WTC11 (cell line): Measurements from ENCODE around the gene PRPF6. TPM values are rescaled to one million over a fixed set of nuclear protein-coding genes. Genes with fewer than 3 reads are reported as not detected.

Source experiments
- ARID4B ChIP-seq: sonication (generic); formaldehyde crosslinking; IDR thresholded peaks from 2 replicates; pipeline ENCODE4 v1.8.0; 2023; ENCODE audit warnings: missing genetic modification reagents, mild to moderate bottlenecking, borderline replicate concordance
- CREM ChIP-seq: sonication (generic); formaldehyde crosslinking; IDR thresholded peaks from 2 replicates; pipeline ENCODE4 v1.8.1; 2022; ENCODE audit warnings: mild to moderate bottlenecking, missing genetic modification reagents, moderate library complexity
- ETV6 ChIP-seq: sonication (generic); formaldehyde crosslinking; IDR thresholded peaks from 2 replicates; pipeline ENCODE4 v1.8.1; 2022; ENCODE audit warnings: mild to moderate bottlenecking, missing genetic modification reagents
- GRHL2 ChIP-seq: fragments of 250-450 bp; sonication (Bioruptor Pico); IDR thresholded peaks from 2 replicates; pipeline ENCODE4 v1.8.0; 2022; ENCODE audit warnings: mild to moderate bottlenecking, moderate library complexity; ENCODE audit not compliant: insufficient replicate concordance, severe bottlenecking
- IRF1 ChIP-seq: sonication (generic); formaldehyde crosslinking; IDR thresholded peaks from 2 replicates; pipeline ENCODE4 v1.8.0; 2023; ENCODE audit warnings: missing genetic modification reagents
- JAZF1 ChIP-seq: fragments of 250-450 bp; sonication (Bioruptor Pico); IDR thresholded peaks from 2 replicates; pipeline ENCODE4 v1.9.0; 2021; ENCODE audit warnings: moderate library complexity, mild to moderate bottlenecking, inconsistent platforms
- JUN ChIP-seq: sonication (generic); formaldehyde crosslinking; IDR thresholded peaks from 2 replicates; pipeline ENCODE4 v1.8.0; 2023; ENCODE audit warnings: mild to moderate bottlenecking, missing genetic modification reagents
- KAT7 ChIP-seq: sonication (generic); formaldehyde crosslinking; IDR thresholded peaks from 2 replicates; pipeline ENCODE4 v1.8.1; 2023; ENCODE audit warnings: missing genetic modification reagents, mild to moderate bottlenecking, borderline replicate concordance
- MAX ChIP-seq: sonication (generic); formaldehyde crosslinking; IDR thresholded peaks from 2 replicates; pipeline ENCODE4 v1.8.0; 2022; ENCODE audit warnings: mild to moderate bottlenecking, missing genetic modification reagents
- MYBL2 ChIP-seq: sonication (generic); formaldehyde crosslinking; IDR thresholded peaks from 2 replicates; pipeline ENCODE4 v1.8.1; 2023; ENCODE audit warnings: mild to moderate bottlenecking, moderate library complexity, missing genetic modification reagents
- NR1H2 ChIP-seq: sonication (generic); formaldehyde crosslinking; IDR thresholded peaks from 2 replicates; pipeline ENCODE4 v1.9.0; 2021; ENCODE audit warnings: mild to moderate bottlenecking, moderate library complexity, missing genetic modification reagents
- NR3C1 ChIP-seq: sonication (generic); formaldehyde crosslinking; conservative IDR thresholded peaks from 2 replicates; pipeline ENCODE4 v1.8.1; 2023; ENCODE audit warnings: low read depth, mild to moderate bottlenecking, missing genetic modification reagents
- PREB ChIP-seq: sonication (generic); formaldehyde crosslinking; IDR thresholded peaks from 2 replicates; pipeline ENCODE4 v1.8.1; 2022; ENCODE audit warnings: mild to moderate bottlenecking, missing genetic modification reagents, moderate library complexity, borderline replicate concordance
- RORB ChIP-seq: fragments of 250-450 bp; sonication (Bioruptor Pico); IDR thresholded peaks from 2 replicates; pipeline ENCODE4 v1.9.0; 2021; ENCODE audit warnings: mild to moderate bottlenecking
- SMAD3 ChIP-seq: sonication (generic); formaldehyde crosslinking; IDR thresholded peaks from 2 replicates; pipeline ENCODE4 v1.8.0; 2022; ENCODE audit warnings: missing genetic modification reagents, mild to moderate bottlenecking, borderline replicate concordance
- SMAD4 ChIP-seq: sonication (generic); formaldehyde crosslinking; IDR thresholded peaks from 2 replicates; pipeline ENCODE4 v1.8.0; 2022; ENCODE audit warnings: mild to moderate bottlenecking, missing genetic modification reagents
- ZBTB43 ChIP-seq: sonication (generic); formaldehyde crosslinking; IDR thresholded peaks from 2 replicates; pipeline ENCODE4 v1.8.1; 2023; ENCODE audit warnings: mild to moderate bottlenecking, missing genetic modification reagents
- ZNF219 ChIP-seq: sonication (generic); formaldehyde crosslinking; IDR thresholded peaks from 2 replicates; pipeline ENCODE4 v1.8.0; 2023; ENCODE audit warnings: missing genetic modification reagents, mild to moderate bottlenecking, borderline replicate concordance
- ZNF232 ChIP-seq: sonication (generic); formaldehyde crosslinking; IDR thresholded peaks from 2 replicates; pipeline ENCODE4 v1.8.0; 2022; ENCODE audit warnings: mild to moderate bottlenecking, missing genetic modification reagents
- ZNF281 ChIP-seq: sonication (generic); formaldehyde crosslinking; IDR thresholded peaks from 2 replicates; pipeline ENCODE4 v1.8.0; 2023; ENCODE audit warnings: mild to moderate bottlenecking, missing genetic modification reagents
- ZNF416 ChIP-seq: fragments of 250-450 bp; sonication (Bioruptor Pico); IDR thresholded peaks from 2 replicates; pipeline ENCODE4 v1.9.0; 2021; ENCODE audit warnings: mild to moderate bottlenecking, inconsistent platforms
- ZNF532 ChIP-seq: fragments of 250-450 bp; sonication (Bioruptor Pico); IDR thresholded peaks from 2 replicates; pipeline ENCODE4 v1.9.0; 2021; ENCODE audit warnings: mild to moderate bottlenecking, borderline replicate concordance
- ZNF671 ChIP-seq: fragments of 250-450 bp; sonication (Bioruptor Pico); IDR thresholded peaks from 2 replicates; pipeline ENCODE4 v1.8.0; 2021; ENCODE audit warnings: mild to moderate bottlenecking
- total RNA-seq: library from RNA; stranded (reverse); gene quantifications from 3 replicates; pipeline ENCODE4 v1.2.3, GENCODE V29; 2021

PRPF6 gene
- total RNA-seq, 1 experiment from 2014 or later: 79.4 TPM

GRCh38 chr20:63973636-63974401 lies 7.1 kb upstream of the PRPF6 start (continued):
- peak; percentile 81 for TF ChIP-seq MAX
- TF ChIP-seq JUN: no peak
- no peak for TF ChIP-seq ZNF219 (CRISPR knock-in tag)
- 0 out of 2 replicates have a peak, but pooled peaks have one; percentile 26 for TF ChIP-seq MYBL2 (CRISPR knock-in tag)
- no peak for TF ChIP-seq ETV6 (CRISPR knock-in tag)
- no peak for TF ChIP-seq GRHL2 (CRISPR knock-in tag)
- peak; percentile 84 for TF ChIP-seq ARID4B (CRISPR knock-in tag)
- 0 out of 2 replicates have a peak, but pooled peaks have one; percentile 26 for TF ChIP-seq SMAD4 (CRISPR knock-in tag)
- 0 out of 2 replicates have a peak, but pooled peaks have one; percentile 20 for TF ChIP-seq SMAD3 (CRISPR knock-in tag)
- no peak for TF ChIP-seq ZNF416 (CRISPR knock-in tag)
- TF ChIP-seq KAT7 (CRISPR knock-in tag): no peak
- TF ChIP-seq NR3C1: no peak
- TF ChIP-seq IRF1 (CRISPR knock-in tag): no peak
- no peak for TF ChIP-seq ZNF281 (CRISPR knock-in tag)
- TF ChIP-seq ZNF232 (CRISPR knock-in tag): peak; percentile 30; the same call in 1 of the 2 replicates
- TF ChIP-seq PREB (CRISPR knock-in tag): no peak
- TF ChIP-seq RORB: no peak
- TF ChIP-seq CREM (CRISPR knock-in tag): no peak
- no peak for TF ChIP-seq JAZF1 (CRISPR knock-in tag)
- no peak for TF ChIP-seq ZNF532
- no peak for TF ChIP-seq ZNF671 (CRISPR knock-in tag)
- no peak for TF ChIP-seq ZBTB43 (CRISPR knock-in tag)
- TF ChIP-seq NR1H2 (CRISPR knock-in tag): no peak
